Peyer's patch (tissue), 4 donors: ENCODE measurements around the gene SDF4. TPM values are rescaled to one million over a fixed set of nuclear protein-coding genes. Genes with fewer than 3 reads are reported as not detected.

Experiments
- DNase-seq, 3 donors: peaks; one replicate each; pipeline ENCODE4 v3.0.0-alpha.2; 2017 to 2019
- H3K27ac ChIP-seq, 4 donors: fragments of 200-600 bp; sonication (generic); one replicate each; pipeline ENCODE4 v1.5.1; 2016 to 2019
- H3K27me3 ChIP-seq, 2 donors: fragments of 200-600 bp; sonication (generic); one replicate each; pipeline ENCODE4 v1.5.1; 2019
- H3K36me3 ChIP-seq, 3 donors: fragments of 200-600 bp; sonication (generic); one replicate each; pipeline ENCODE4 v1.5.1; 2016 to 2019
- H3K4me1 ChIP-seq, 4 donors: fragments of 200-600 bp; sonication (generic); one replicate each; pipeline ENCODE4 v1.5.1; 2016 to 2019
- H3K4me3 ChIP-seq, 4 donors: fragments of 200-600 bp; sonication (generic); 1 replicate in 3 of 4; 2 replicates in 1 of 4; pipeline ENCODE4 v1.5.1; 2016 to 2019; ENCODE audit warnings: mild to moderate bottlenecking in 1 of 4
- H3K9me3 ChIP-seq, 4 donors: fragments of 200-600 bp; sonication (generic); one replicate each; pipeline ENCODE4 v1.5.1; 2016 to 2019; ENCODE audit warnings: mild to moderate bottlenecking in 1 of 4
- CTCF ChIP-seq, 6 experiments: fragments of 450-650 bp in 4 of 6; fragments of 200-600 bp in 2 of 6; sonication (generic) in 1 of 6; IDR thresholded peaks; one replicate each; pipeline ENCODE4 v1.5.1; 2017 to 2019; ENCODE audit warnings: antibody characterized with exemption in 6 of 6, mild to moderate bottlenecking in 3 of 6, moderate library complexity in 1 of 6
- POLR2A ChIP-seq, 2 donors: fragments of 450-650 bp; IDR thresholded peaks; one replicate each; pipeline ENCODE4 v1.5.1; 2017; ENCODE audit warnings: antibody characterized with exemption in 2 of 2, mild to moderate bottlenecking in 2 of 2, moderate library complexity in 2 of 2
- total RNA-seq, 4 donors: library from RNA; depleted of rRNA; stranded (reverse); fragments of >200 nt; gene quantifications; one replicate each; pipeline ENCODE4 v1.1.0, GENCODE V29; 2016

Gene SDF4
- total RNA-seq, 4 donors from 2014 or later, result 88.3 to 280 (median 177) TPM

GRCh38 chr1:1215881-1216605 lies 15.8 kb downstream of the SDF4 start:
- Histone ChIP-seq H3K4me1 (peaks cover 0 to 36% (median 18%) of the 10 kb centered on the region in 4 donors), H3K27me3 (no peaks in the 10 kb centered on the region), H3K36me3 (peaks cover 0 to 45% (median 0%) of the 10 kb centered on the region in 3 donors), H3K9me3 (no peaks in the 10 kb centered on the region), H3K27ac (peak overlapping the region in 1 of 4 donors; percentile 43), H3K4me3 (no peak overlapping the region)
- no peak for TF ChIP-seq CTCF (IDR thresholded peaks at IDR 0.05)
- no peak for TF ChIP-seq POLR2A (IDR thresholded peaks at IDR 0.05)
- DNase-seq, result no peak

- TF ChIP-seq CTCF (IDR thresholded peaks at IDR 0.05) (no peak), POLR2A (IDR thresholded peaks at IDR 0.05) (no peak)
- Histone ChIP-seq H3K4me1 (peaks cover 0 to 36% (median 18%) of the 10 kb centered on the region in 4 donors), H3K27ac (peak overlapping the region in 2 of 4 donors; percentile 30 to 49), H3K27me3 (no peaks in the 10 kb centered on the region), H3K36me3 (peaks cover 0 to 36% (median 0%) of the 10 kb centered on the region in 3 donors), H3K9me3 (no peaks in the 10 kb centered on the region), H3K4me3 (no peak overlapping the region)
- DNase-seq, result no peak
These were observed 16.6 kb downstream of the SDF4 start for GRCh38 chr1:1215080-1215676.

- no peaks in the 10 kb centered on the region for H3K9me3 ChIP-seq
- H3K36me3 ChIP-seq, result peaks cover 0 to 21% (median 0%) of the 10 kb centered on the region in 3 donors
- no peak for TF ChIP-seq POLR2A (IDR thresholded peaks at IDR 0.05)
- TF ChIP-seq CTCF (IDR thresholded peaks at IDR 0.05), result no peak
- H3K4me3 ChIP-seq, result peak within 1 kb of the TSS; percentile 2 to 35 (median 26)
- H3K27me3 ChIP-seq, result no peaks in the 10 kb centered on the region
- H3K27ac ChIP-seq, result peak within 1 kb of the TSS in 3 of 4 donors; percentile 46 to 57 (median 51)
- DNase-seq, result peak in 2 of 3 donors; percentile 45 to 74
- peaks cover 0 to 44% (median 20%) of the 10 kb centered on the region in 4 donors for H3K4me1 ChIP-seq
These were observed 18.2 kb downstream of the SDF4 start, which contains the start of gene TNFRSF4 for GRCh38 chr1:1213345-1214265. Gene TNFRSF4 (minus strand): TSS chr1:1214153. CDS start chr1:1214127, 26 bp downstream.

- peak in 2 of 3 donors; percentile 75 to 85 for DNase-seq
- Histone ChIP-seq H3K27ac (peak overlapping the region in 3 of 4 donors; percentile 46 to 57 (median 57)), H3K4me1 (peaks cover 0 to 52% (median 28%) of the 10 kb centered on the region in 4 donors)
These were observed 18.9 kb downstream of the SDF4 start for GRCh38 chr1:1212780-1213344.

More at GRCh38 chr1:1212780-1213344, 18.9 kb downstream of the SDF4 start:
- TF ChIP-seq POLR2A (IDR thresholded peaks at IDR 0.05) (no peak), CTCF (IDR thresholded peaks at IDR 0.05) (no peak)
- H3K36me3 ChIP-seq, result peaks cover 0 to 14% (median 0%) of the 10 kb centered on the region in 3 donors
- H3K27me3 ChIP-seq, result no peaks in the 10 kb centered on the region
- H3K4me3 ChIP-seq, result peak overlapping the region; percentile 2 to 35 (median 26)
- H3K9me3 ChIP-seq, result no peaks in the 10 kb centered on the region
